IPS-NIHi7 (cell line): ENCODE results near the gene PKLR.
"Not testable (repeated sequence)": the region's sequence is repeated elsewhere in the genome, so short reads cannot be mapped to it uniquely, and the experiment has no call there.

Source experiments
- DNase-seq: peaks from one replicate; pipeline ENCODE4 v3.0.0; 2012; ENCODE audit warnings: mixed read lengths; ENCODE audit errors: extremely low spot score

PKLR gene

DNA sequence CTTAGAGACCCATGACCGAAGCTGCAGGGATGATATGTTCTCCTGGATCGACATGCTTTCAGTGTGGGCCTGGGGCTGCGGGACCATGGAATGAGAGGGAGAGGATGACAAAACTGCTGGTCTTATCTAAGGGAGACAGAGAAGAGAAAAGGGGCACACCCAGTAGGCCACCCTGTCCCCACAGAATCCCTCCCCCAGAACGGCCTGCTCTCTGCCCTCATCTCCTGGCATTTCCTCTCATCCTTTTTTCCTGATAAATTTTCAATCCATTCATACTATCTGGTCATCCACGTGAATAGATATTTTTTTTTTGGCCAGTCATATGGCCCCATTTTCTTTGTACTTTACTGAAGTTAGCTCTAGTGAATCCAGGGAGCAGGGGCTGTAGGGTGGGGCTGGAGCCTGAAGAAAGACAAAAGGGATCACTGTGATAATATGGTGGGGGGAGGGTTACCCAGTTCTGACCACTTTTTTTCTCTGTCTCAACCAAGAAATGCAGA, at the start of gene PKLR:
Gene PKLR (minus strand): TSS at position 97 of the 500 bp plus-strand sequence. CDS start 43 bp downstream, at position 54.
- no peak for DNase-seq

DNA sequence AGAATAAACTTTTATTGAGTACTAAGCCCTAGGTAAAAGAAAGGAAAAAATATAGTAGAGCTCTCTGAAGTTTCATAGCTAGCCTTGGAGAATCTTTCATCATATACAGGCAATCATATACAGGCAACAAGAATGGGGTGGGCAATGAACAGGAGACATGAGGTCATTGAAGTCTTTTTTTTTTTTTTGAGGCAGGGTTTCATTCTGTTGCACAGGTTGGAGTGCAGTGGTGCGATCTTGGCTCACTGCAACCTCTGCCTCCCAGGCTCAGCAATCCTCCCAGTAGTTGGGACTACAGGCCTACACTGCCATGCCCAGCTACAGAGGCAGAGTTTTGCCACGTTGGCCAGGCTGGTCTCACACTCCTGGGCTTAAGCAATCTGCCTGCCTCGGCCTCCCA, 41.6 kb upstream of the PKLR start:
- no peak for DNase-seq

DNA sequence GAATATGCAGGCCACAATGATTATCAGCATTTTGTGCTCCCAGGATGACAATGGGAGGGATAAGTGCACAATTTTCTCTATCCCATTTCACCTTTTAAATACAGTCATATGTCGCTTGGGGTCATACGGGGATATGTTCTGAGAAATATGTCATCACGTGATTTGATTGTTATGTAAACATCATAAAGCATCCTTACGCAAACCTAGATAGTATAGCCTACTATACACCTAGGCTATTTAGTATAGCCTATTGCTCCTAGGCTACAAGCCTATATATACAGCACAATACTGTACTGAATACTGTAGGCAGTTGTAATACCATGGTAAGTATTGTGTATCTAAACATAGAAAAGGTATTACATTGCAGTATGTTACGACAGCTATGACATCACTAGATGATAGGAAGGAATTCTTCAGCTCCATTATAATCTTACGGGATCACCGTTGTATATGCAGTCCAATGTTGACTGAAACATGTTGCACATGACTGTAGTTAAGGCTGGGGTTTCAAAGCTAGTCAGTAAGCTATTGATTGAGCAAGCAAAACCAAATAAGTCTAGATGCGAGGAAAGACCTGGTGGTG, 38.4 kb upstream of the PKLR start:
- DNase-seq: no peak

DNA sequence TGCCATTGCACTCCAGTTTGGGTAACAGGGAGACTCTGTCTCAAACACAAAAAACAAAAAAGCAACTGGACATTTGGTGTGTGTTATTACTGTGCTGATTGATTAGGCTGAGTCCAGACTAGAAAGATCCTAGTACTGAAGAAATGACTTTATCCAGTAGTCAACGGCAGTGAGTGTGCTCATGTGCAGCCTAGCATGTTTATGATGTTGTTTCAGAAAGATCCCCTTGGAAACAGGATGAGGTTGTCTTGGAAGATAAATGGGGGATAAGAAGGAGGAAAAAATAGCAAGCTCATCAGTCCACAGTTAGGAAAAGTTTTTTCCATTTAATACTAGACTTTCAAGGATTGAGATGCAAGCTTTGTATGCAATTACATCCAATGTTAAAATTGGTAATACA, 33.7 kb upstream of the PKLR start:
- DNase-seq: no peak

DNA sequence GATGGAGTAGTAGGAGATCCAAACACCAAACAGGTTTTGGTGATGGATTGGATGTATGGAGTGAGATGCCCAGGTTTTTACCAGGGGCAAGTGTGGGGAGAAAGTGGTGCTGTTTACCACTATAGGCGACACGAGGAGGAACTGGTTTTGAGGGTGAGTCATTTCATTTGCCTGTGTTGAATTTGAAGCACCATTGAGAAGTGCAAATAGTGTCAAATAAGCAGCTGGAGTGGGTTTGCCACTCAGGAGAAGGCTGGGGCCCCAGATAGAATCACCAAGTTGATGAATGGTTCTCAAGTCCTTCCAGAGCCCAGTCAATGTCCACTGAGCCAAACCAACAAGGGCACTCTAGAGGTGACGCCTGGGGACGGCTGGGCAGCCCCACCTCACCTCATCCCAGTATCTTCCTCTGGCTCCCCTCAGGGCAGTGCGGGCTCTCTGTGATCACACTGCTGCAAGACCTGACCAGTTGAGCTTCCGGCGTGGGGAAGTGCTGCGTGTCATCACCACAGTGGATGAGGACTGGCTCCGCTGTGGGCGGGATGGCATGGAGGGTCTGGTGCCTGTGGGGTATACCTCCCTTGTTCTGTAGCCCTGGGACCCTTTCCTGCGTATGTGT, 28.9 kb upstream of the PKLR start:
- DNase-seq: no peak

DNA sequence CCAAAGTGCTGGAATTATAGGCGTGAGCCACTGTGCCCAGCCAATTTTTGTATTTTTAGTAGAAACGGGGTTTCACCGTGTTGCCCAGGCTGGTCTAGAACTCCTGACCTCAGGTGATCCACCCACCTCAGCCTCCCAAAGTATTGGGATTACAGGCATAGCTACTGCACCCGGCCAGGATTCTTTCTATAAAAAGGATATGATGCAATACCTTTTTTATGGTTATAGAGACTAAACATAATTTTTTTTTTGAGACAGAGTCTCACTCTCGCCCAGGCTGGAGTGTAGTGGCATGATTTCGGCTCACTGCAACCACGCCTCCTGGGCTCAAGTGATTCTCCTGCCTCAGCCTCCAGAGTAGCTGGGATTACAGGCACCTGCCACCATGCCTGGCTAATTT, 27.6 kb upstream of the PKLR start:
- DNase-seq: not testable (repeated sequence)

DNA sequence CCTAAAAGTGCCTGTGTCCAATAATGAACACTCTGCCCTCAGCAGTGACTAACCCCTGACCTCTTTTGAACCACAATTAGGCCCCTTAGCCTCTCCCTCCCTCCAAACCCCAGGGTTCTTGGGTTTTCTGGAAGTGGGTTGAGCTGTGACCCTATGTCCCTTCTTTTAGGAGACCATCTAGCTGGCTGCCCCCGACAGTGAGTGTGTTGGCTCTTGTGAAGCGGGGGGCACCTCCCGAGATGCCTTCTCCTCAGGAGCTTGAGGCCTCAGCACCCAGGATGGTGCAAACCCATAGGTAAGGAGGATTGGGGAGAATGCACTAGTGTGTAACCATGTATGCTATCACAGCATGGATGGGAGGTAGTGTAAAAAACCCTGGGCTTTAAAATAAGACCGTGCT, 26.7 kb upstream of the PKLR start:
- DNase-seq: no peak

DNA sequence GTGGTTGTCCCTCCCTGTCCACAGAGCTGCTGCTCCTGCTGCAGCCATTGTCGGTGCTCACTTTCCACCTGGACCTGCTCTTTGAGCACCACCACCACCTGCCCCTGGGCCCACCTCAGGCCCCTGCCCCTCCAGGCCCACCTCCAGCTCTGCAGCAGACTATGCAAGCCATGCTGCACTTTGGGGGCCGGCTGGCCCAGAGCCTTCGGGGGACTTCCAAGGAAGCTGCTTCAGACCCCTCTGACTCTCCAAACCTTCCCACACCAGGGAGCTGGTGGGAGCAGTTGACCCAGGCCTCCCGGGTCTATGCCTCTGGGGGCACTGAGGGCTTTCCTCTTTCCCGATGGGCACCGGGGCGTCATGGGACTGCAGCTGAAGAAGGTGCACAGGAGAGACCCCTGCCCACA, 25.4 kb upstream of the PKLR start:
- no peak for DNase-seq

DNA sequence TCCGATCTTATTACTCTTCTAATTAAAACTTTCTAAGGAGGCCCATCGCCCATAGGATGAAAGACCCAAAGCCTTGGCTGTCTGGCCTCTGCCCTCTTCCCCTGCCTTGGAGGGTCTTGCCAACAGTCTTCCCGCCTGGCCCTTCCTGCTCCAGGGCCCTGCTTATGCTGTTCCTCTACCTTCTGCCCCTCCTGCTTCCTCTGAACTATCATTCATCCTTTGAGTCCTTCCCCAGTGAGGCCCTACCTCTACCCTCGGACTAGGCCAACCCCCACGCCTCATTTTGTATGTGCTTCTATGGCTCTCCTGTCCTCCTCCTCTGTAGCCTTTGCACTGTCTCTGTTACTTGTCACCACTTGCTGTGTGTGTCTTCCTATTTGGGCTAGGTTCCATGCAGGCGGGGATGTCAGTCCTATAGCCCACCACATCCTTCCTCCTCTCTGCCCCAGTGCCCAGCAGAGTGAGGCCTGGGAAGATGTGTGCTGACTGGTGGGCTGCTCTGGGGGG, 24.8 kb upstream of the PKLR start:
- no peak for DNase-seq

DNA sequence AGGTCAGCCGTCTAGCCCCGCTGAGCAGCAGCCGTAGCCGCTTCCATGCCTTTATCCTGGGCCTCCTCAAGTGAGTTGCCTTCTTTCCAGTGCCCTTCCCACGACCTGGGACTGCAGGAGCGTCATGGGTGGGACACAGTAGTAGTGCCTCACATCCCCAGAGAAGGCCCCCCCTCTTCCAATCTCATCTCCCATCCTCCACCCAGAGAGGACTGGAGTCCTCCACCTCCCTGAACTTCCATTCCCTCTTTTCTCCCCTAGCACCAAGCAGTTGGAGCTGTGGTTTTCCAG, 24.3 kb upstream of the PKLR start:
- no peak for DNase-seq

DNA sequence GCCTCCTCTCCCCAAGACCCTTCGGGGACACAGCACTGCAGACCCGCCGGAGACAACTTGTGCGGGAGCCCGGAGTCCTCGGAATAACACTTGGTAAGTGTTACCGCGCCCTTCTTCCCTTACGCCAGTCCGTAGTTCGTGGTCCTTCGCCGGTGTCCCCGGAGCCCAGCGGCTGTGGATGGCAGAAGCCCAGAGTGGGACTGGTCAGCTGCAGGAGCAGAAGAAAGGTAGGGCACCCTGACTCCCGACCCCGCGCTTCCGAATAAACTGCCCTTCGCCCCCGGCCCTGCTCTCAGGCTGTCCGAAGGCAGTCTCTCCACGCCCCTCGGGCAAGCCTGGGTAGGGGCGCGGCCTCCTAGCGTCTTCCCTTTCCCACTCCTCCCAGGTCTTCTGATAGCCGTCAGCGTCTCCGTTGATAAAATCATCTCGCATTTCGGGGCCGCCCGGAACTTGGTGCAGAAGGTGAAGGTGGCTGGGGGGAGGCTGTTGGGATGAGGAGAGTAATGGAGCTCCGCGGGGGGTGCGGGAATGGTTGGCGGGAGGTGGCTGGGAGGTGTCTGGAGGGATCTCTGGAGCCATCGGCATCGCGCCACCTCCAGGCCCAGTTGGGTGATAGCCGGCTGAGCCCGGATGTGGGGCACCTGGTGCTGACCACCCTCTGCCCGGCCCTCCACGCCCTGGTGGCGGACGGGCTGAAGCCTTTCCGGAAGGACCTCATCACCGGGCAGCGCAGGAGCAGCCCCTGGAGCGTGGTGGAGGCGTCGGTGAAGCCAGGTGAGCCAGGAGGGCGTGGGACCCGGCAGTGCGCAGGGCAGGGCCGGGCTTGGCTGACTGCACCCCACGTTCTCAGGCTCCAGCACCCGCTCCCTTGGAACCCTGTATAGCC, 23.7 kb upstream of the PKLR start:
- DNase-seq: peak; percentile 88

DNA sequence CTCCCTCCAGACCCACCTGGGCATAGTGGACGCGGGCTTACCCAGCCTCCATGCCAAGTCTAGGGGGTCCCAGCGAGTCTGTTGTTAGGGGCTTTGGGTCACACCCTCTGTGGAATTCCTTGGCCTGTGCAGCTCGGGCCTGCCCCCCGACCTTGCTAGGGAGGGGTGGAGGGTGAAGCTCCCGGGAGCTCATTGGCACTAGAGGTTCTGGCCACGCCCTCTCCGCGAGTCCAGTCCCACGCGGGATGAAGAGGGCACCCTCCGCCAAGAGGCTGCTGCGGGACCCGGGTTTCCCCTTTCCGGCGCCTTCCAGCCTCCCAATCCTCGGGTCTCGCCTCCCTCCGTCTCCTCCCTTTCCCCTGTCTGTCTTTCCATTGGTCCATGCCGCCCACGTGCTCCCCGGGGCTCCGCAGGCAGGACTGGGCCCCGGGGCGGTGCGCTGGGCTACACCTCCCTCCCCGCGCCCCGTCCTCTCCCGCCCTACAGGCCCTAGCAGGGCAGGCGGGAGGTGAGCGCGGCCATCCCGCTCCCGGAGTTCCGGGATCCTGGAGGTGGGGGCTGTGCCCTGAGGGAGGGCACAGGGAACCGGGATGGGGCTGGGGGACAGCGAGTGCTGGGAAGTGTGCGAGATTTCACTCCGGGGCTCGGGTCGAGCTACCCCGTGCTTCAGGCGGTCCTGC, 22.9 kb upstream of the PKLR start:
- peak; percentile 96 for DNase-seq

DNA sequence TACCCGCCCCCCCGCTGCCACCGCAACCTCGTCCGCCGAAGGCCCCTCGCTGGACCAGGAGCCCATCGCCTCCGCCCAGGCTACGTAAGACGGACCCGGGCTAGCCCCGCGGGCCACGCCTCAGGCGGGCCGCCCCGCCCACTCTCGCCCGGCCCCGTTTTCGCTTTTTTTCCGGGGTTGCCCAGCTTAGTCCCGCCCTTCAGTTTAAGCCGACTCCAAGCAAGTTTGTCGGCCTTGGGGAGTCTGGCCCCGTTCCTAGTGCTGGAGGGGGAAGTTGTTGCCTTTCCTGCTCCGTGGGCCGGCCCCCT, 22.4 kb upstream of the PKLR start:
- peak; percentile 81 for DNase-seq

DNA sequence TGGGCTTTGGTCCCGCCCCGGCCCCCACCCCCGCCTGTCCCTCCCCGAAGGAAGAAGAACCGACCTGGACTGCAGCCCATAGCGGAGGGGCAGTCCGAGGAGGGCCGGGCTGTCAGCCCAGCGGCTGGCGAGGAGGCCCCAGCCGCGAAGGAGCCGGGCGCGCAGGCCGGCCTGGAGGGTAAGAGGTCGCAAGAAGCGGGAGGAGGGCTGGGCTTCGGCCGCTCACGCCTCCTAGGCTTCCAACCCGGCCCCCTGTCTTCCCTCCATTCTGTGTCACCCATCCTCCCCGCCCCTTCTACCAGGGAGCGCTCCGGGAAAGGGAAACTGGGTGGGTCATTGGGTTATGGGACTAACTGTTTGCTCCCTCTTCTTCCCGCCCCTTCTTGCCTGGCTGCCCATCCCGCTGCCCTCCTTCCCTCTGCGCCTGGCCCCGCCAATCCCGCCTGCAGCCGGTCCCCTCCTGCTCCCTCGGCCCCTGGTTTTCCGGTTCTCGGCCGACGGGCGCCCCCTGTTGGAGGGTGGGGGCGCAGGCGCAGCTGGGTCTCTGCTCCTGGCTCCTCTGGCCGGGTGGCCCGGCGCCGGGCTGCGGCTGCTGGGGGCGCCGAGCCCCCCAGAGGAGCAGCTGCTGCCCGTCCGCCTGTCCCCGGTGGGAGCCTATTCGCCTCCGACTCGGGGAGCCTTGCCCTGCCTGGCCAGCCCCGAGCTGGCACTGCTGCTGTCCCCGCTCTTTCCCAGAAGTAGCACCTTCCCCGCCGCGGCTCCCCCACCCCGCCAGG, 21.9 kb upstream of the PKLR start:
- peak; percentile 89 for DNase-seq

DNA sequence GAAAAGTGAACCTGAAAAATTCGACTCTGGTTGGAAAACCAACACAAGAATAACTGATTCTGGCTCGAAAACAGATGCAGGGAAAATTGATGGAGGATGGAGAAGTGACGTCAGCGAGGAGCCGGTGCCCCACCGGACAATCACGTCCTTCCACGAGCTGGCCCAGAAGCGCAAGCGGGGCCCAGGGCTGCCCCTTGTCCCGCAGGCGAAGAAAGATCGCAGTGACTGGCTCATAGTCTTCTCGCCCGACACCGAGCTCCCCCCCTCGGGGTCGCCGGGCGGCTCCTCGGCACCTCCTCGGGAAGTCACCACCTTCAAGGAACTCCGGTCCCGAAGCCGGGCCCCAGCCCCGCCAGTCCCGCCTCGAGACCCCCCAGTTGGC, 21.3 kb upstream of the PKLR start:
- peak; percentile 35 for DNase-seq

DNA sequence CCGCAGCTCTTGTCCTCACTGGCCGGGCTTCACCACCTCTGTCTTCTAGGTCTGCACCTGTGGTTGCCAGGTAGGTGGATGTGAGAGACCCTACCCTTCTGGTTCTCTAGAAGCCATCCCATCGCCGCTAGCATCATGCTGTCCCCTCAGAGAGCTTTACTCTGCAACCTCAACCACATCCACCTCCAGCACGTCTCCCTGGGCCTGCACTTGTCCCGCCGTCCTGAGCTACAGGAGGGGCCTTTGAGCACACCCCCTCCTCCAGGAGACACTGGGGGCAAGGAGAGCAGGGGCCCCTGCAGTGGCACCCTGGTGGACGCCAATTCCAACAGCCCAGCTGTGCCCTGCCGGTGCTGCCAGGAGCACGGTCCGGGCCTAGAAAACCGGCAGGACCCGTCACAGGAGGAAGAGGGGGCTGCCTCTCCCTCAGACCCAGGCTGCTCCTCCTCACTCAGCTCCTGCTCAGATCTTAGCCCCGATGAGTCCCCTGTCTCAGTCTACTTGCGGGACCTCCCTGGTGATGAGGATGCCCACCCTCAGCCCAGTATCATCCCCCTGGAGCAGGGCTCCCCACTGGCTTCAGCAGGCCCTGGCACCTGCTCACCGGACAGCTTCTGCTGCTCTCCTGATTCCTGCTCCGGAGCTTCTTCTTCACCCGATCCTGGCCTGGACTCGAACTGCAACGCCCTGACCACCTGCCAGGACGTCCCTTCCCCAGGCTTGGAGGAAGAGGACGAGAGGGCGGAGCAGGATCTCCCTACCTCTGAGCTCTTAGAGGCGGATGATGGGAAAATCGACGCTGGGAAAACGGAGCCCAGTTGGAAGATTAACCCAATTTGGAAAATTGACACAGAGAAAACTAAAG, 20.6 kb upstream of the PKLR start:
- DNase-seq: no peak

DNA sequence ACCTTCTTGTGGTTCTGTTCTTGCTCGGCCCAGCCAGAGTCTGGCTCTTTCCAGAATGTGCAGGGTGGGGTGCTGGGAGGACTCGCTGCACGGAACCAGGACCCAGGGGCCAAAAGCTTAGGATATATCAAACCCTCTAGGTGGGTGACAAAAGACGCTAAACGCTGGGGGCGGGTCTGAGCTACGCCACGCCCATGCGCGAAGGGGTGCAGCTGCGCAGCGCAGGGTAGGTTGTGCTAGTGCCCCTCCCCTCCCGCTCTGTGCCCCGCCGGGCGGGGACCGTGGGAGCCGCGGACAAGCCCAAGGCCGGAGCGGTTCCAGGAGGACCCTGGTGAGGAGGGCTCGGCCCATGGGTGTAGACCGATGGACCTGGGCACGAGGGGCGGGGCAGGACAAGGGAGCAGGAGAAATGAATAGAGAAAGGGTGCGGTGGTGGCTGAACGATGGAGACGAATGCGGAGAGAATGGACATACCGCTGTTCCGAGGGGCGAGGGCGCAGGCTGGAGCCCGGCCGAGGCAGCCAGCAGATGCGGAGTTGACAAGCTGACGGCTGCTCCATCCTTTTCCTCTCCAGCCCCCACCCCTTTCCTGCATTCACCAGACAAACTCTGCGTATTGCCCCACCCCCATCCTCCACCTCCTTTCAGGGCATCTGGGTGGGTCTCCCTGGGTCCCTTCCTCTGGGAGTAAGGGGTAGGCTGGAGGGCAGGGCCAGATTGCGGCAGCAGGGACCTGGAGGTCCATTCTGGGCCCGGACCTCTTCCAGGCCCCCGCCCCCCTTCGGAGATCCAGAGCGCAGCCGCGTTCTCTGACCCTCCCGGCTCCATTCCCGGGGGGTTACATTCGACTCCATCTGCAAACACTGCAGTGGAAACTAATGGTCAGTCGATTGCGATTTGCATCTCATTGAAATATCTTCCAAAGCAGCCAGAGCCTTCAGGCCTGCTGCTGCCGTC, 19.7 kb upstream of the PKLR start, which contains the start of gene RUSC1:
Gene RUSC1 (plus strand): TSS at position 234 of the 957 bp plus-strand sequence. CDS start 880 bp downstream, outside the sequence.
- DNase-seq: peak; percentile 90

DNA sequence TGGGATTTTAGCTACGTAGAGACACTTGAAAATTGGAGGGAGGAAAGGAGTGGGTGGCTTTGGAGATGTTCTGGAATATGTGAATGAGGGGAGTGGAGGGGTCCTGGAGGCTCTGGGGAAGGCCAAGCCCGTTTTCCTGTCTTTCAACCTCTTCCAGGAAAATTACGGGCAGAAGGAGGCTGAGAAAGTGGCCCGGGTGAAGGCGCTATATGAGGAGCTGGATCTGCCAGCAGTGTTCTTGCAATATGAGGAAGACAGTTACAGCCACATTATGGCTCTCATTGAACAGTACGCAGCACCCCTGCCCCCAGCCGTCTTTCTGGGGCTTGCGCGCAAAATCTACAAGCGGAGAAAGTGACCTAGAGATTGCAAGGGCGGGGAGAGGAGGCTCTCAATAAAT, 19.0 kb upstream of the PKLR start:
- no peak for DNase-seq

DNA sequence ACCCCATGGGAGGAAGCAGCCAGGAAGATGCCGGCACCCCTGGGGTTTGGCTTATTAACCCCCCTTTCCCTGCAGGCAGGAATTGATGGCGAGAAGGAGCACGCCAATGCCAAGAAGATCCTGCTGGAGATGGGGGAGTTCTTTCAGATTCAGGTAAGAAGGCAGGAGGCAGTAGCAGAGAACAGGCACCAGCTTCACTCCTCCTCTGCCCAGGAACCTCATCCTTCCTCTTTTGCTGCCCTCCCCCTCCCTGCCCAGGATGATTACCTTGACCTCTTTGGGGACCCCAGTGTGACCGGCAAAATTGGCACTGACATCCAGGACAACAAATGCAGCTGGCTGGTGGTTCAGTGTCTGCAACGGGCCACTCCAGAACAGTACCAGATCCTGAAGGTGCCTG, 18.3 kb upstream of the PKLR start:
- DNase-seq: no peak
